ENCODE results near the gene BMPR1B.

BMPR1B gene

GRCh38 chr4:94931626-94932025, 173.9 kb downstream of the BMPR1B start:
- Mint-ChIP-seq H3K4me1 (ENCODE audit: low read depth) (no peaks in the 10 kb centered on the region), H3K36me3 (ENCODE audit: low read depth) (no peaks in the 10 kb centered on the region), H3K27me3 (no peaks in the 10 kb centered on the region), H3K27ac (no peak overlapping the region), H3K4me3 (no peak overlapping the region), H3K9me3 (no peaks in the 10 kb centered on the region)

- H3K27ac Mint-ChIP-seq, result no peak overlapping the region
- H3K36me3 Mint-ChIP-seq (ENCODE audit: low read depth), result no peaks in the 10 kb centered on the region
- H3K27me3 Mint-ChIP-seq, result no peaks in the 10 kb centered on the region
- H3K4me3 Mint-ChIP-seq, result no peak overlapping the region
- H3K4me1 Mint-ChIP-seq (ENCODE audit: low read depth), result no peaks in the 10 kb centered on the region
- no peaks in the 10 kb centered on the region for H3K9me3 Mint-ChIP-seq
Measured at GRCh38 chr4:94932366-94932765, 174.6 kb downstream of the BMPR1B start.

DNA sequence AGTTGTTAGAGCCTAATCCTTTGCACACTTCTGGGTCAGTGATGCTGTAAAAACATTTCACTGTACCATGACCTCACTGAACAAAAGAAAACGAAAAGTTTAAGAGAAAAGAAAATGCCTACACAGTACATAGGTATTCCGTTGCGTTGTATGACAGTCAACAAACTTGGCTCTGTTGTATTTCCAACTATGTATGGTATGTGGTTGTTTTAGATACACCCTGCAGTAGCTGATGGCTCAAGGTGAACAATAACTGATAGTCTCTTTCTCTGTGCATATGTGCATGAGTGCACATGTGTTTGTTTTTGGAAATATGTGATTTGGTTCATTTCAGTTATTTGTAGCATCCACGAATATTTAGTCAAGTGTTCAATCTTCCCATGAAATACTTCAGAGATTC, 176.0 kb downstream of the BMPR1B start:
- Mint-ChIP-seq H3K27ac (no peak overlapping the region), H3K4me1 (ENCODE audit: low read depth) (no peaks in the 10 kb centered on the region), H3K36me3 (ENCODE audit: low read depth) (no peaks in the 10 kb centered on the region), H3K27me3 (no peaks in the 10 kb centered on the region), H3K4me3 (no peak overlapping the region), H3K9me3 (no peaks in the 10 kb centered on the region)

GRCh38 chr4:94934201-94934600, 176.4 kb downstream of the BMPR1B start:
- Mint-ChIP-seq H3K9me3 (no peaks in the 10 kb centered on the region), H3K4me1 (ENCODE audit: low read depth) (no peaks in the 10 kb centered on the region), H3K27ac (no peak overlapping the region), H3K27me3 (no peaks in the 10 kb centered on the region), H3K36me3 (ENCODE audit: low read depth) (no peaks in the 10 kb centered on the region), H3K4me3 (no peak overlapping the region)

GRCh38 chr4:94934864-94935263, 177.1 kb downstream of the BMPR1B start:
- no peaks in the 10 kb centered on the region for H3K36me3 Mint-ChIP-seq (ENCODE audit: low read depth)
- no peaks in the 10 kb centered on the region for H3K9me3 Mint-ChIP-seq
- H3K4me1 Mint-ChIP-seq (ENCODE audit: low read depth), result no peaks in the 10 kb centered on the region
- no peak overlapping the region for H3K4me3 Mint-ChIP-seq
- no peak overlapping the region for H3K27ac Mint-ChIP-seq
- no peaks in the 10 kb centered on the region for H3K27me3 Mint-ChIP-seq

GRCh38 chr4:94936854-94937253, 179.1 kb downstream of the BMPR1B start:
- Mint-ChIP-seq H3K9me3 (no peaks in the 10 kb centered on the region), H3K27me3 (no peaks in the 10 kb centered on the region), H3K4me1 (ENCODE audit: low read depth) (no peaks in the 10 kb centered on the region), H3K36me3 (ENCODE audit: low read depth) (no peaks in the 10 kb centered on the region), H3K27ac (no peak overlapping the region), H3K4me3 (no peak overlapping the region)

- no peaks in the 10 kb centered on the region for H3K27me3 Mint-ChIP-seq
Measured at GRCh38 chr4:94939791-94940519, 182.2 kb downstream of the BMPR1B start.

GRCh38 chr4:94940520-94940908, 182.8 kb downstream of the BMPR1B start:
- no peaks in the 10 kb centered on the region for H3K4me1 Mint-ChIP-seq (ENCODE audit: low read depth)
- H3K36me3 Mint-ChIP-seq (ENCODE audit: low read depth), result no peaks in the 10 kb centered on the region
- H3K9me3 Mint-ChIP-seq, result no peaks in the 10 kb centered on the region
- no peaks in the 10 kb centered on the region for H3K27me3 Mint-ChIP-seq
- no peak overlapping the region for H3K4me3 Mint-ChIP-seq
- H3K27ac Mint-ChIP-seq, result no peak overlapping the region

More at GRCh38 chr4:94939791-94940519, 182.2 kb downstream of the BMPR1B start:
- no peaks in the 10 kb centered on the region for H3K36me3 Mint-ChIP-seq (ENCODE audit: low read depth)
- H3K4me3 Mint-ChIP-seq, result no peak overlapping the region
- H3K9me3 Mint-ChIP-seq, result no peaks in the 10 kb centered on the region
- H3K27ac Mint-ChIP-seq, result no peak overlapping the region
- no peaks in the 10 kb centered on the region for H3K4me1 Mint-ChIP-seq (ENCODE audit: low read depth)

GRCh38 chr4:94941706-94942105, 184.0 kb downstream of the BMPR1B start:
- Mint-ChIP-seq H3K36me3 (ENCODE audit: low read depth) (no peaks in the 10 kb centered on the region), H3K27me3 (no peaks in the 10 kb centered on the region), H3K9me3 (no peaks in the 10 kb centered on the region), H3K27ac (no peak overlapping the region), H3K4me3 (no peak overlapping the region), H3K4me1 (ENCODE audit: low read depth) (no peaks in the 10 kb centered on the region)

DNA sequence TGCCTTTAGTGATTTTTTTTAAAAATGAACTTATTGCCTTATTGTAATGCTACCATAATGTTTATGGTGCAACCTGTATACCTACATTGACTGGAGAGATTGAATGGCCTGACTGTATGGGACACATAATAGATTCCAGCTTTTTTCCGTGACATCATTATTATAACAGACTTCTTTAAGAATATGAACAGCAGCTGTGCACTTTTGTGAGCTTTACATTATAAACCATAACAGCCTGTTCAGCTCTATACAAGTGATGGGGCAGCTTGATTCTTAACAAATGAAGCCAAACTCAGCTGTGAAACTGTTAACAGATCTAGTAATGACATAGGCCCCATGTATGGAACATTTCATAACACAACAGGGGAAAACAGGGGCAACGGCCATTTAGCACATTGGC, 187.0 kb downstream of the BMPR1B start:
- Mint-ChIP-seq H3K4me3 (no peak overlapping the region), H3K4me1 (ENCODE audit: low read depth) (no peaks in the 10 kb centered on the region), H3K27me3 (no peaks in the 10 kb centered on the region), H3K27ac (no peak overlapping the region), H3K36me3 (ENCODE audit: low read depth) (no peaks in the 10 kb centered on the region), H3K9me3 (peaks cover under 1% of the 10 kb centered on the region)

DNA sequence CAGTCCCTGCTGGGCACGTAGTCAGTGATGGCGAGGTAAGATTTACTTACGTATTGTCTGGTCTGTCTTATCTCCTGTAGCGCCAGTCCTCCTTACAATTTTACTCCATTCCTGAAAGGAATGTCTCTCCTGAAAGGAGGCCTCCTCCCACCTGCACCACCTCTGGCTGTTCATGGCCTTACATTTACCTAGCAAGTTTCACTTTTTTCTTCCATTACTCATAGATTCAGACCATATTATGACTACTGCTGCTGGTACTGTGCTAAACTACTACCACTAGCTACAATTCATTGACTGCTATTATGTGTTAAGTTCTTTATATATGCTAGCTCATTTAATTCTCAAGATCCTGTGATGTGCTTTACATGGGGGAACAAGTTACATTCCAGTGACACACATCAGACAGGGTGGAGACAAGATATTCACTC, 189.9 kb downstream of the BMPR1B start:
- no peak overlapping the region for H3K4me3 Mint-ChIP-seq
- H3K4me1 Mint-ChIP-seq (ENCODE audit: low read depth), result no peaks in the 10 kb centered on the region
- no peaks in the 10 kb centered on the region for H3K36me3 Mint-ChIP-seq (ENCODE audit: low read depth)

DNA sequence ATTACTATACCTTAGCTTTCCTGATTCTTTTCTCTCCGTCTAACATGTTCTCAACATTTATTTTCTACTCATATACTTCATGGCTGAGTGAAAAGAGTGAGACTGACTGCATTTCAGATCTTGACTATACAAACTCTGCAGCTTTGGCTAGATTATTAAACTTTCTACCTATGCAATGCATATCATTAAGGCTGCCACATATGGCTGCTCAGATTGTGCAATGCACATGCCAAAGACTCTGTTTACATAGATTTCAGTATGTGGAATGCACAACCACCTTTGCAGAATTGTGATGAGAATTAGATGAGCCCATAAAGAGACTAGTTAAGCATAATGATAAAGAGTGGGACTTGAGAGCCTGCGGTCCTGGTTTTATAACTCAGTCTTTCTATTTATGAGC, 196.5 kb downstream of the BMPR1B start:
- H3K4me3 Mint-ChIP-seq, result no peak overlapping the region

More for the DNA sequence above, 189.9 kb downstream of the BMPR1B start:
- H3K27me3 Mint-ChIP-seq, result no peaks in the 10 kb centered on the region
- no peak overlapping the region for H3K27ac Mint-ChIP-seq
- peaks cover 4% of the 10 kb centered on the region for H3K9me3 Mint-ChIP-seq

GRCh38 chr4:94957030-94957429, 199.3 kb downstream of the BMPR1B start:
- peaks cover 7% of the 10 kb centered on the region for H3K9me3 Mint-ChIP-seq
- no peaks in the 10 kb centered on the region for H3K27me3 Mint-ChIP-seq
- H3K27ac Mint-ChIP-seq, result no peak overlapping the region
- H3K36me3 Mint-ChIP-seq (ENCODE audit: low read depth), result no peaks in the 10 kb centered on the region
- H3K4me3 Mint-ChIP-seq, result no peak overlapping the region
- H3K4me1 Mint-ChIP-seq (ENCODE audit: low read depth), result no peaks in the 10 kb centered on the region

More for the DNA sequence above, 196.5 kb downstream of the BMPR1B start:
- Mint-ChIP-seq H3K9me3 (peaks cover 10% of the 10 kb centered on the region), H3K4me1 (ENCODE audit: low read depth) (no peaks in the 10 kb centered on the region), H3K27ac (no peak overlapping the region), H3K27me3 (no peaks in the 10 kb centered on the region), H3K36me3 (ENCODE audit: low read depth) (no peaks in the 10 kb centered on the region)

DNA sequence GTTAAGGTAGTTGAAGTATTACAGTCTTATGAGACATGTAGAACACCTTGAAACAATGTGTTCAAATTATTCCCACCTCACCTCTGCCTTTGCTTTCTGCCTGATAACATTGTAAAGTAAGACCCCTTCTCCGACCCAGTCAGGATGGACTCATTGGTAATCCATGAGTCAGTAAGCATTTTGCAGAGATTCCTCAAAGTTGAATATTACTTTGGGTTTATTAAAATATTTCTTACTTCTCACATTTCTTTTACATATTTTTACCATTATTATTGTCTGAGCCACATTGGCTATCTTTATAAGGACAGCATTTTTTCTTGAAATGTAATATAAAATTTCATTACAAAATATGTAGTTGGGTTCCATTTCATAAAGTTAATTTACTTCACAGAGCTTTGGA, 201.6 kb downstream of the BMPR1B start:
- H3K4me3 Mint-ChIP-seq, result no peak overlapping the region

GRCh38 chr4:94960708-94961107, 203.0 kb downstream of the BMPR1B start:
- Mint-ChIP-seq H3K27me3 (no peaks in the 10 kb centered on the region), H3K4me1 (ENCODE audit: low read depth) (no peaks in the 10 kb centered on the region), H3K27ac (no peak overlapping the region), H3K36me3 (ENCODE audit: low read depth) (no peaks in the 10 kb centered on the region), H3K9me3 (peaks cover 6% of the 10 kb centered on the region), H3K4me3 (no peak overlapping the region)

More for the DNA sequence above, 201.6 kb downstream of the BMPR1B start:
- H3K27ac Mint-ChIP-seq, result no peak overlapping the region
- peaks cover 6% of the 10 kb centered on the region for H3K9me3 Mint-ChIP-seq
- H3K36me3 Mint-ChIP-seq (ENCODE audit: low read depth), result no peaks in the 10 kb centered on the region
- no peaks in the 10 kb centered on the region for H3K4me1 Mint-ChIP-seq (ENCODE audit: low read depth)
- no peaks in the 10 kb centered on the region for H3K27me3 Mint-ChIP-seq

- no peak overlapping the region for H3K4me3 Mint-ChIP-seq
- H3K4me1 Mint-ChIP-seq (ENCODE audit: low read depth), result no peaks in the 10 kb centered on the region
- H3K36me3 Mint-ChIP-seq (ENCODE audit: low read depth), result no peaks in the 10 kb centered on the region
- peaks cover 6% of the 10 kb centered on the region for H3K9me3 Mint-ChIP-seq
- H3K27me3 Mint-ChIP-seq, result no peaks in the 10 kb centered on the region
- no peak overlapping the region for H3K27ac Mint-ChIP-seq
Measured at GRCh38 chr4:94961420-94961819, 203.7 kb downstream of the BMPR1B start.

Measured in stimulated activated naive CD8-positive, alpha-beta T cell treated with anti-CD3 and anti-CD28 coated beads, Interleukin-15, Interleukin-2, amounts not matched to agents 100 ng/mL and 50 ng/mL, for 24 hours (primary cell).